H1 (cell line): ENCODE results near the gene ZXDB.

ENCODE experiments used
- MAFK ChIP-seq: IDR thresholded peaks from 2 replicates; pipeline ENCODE4 v1.6.1; 2012; ENCODE audit warnings: low read depth, mild to moderate bottlenecking, improper control_type of control experiment, low read length
- SIX5 ChIP-seq: IDR thresholded peaks from 2 replicates; pipeline ENCODE4 v1.6.1; 2011; ENCODE audit warnings: mild to moderate bottlenecking, low read depth, low read length
- TAF1 ChIP-seq: IDR thresholded peaks from 2 replicates; pipeline ENCODE4 v1.6.1; 2011; ENCODE audit warnings: mild to moderate bottlenecking, low read depth, low read length
- TF ChIP-seq, protein P1 (sequence below), 3 experiments: IDR thresholded peaks; 1 replicate in 2 of 3; 2 replicates in 1 of 3; pipeline versions ENCODE4 v1.5.1 to v1.6.1; 2011; ENCODE audit warnings: low read length in 3 of 3, mild to moderate bottlenecking in 3 of 3, inconsistent platforms in 2 of 3, low read depth in 1 of 3, moderate library complexity in 1 of 3; ENCODE audit not compliant: insufficient read depth in 1 of 3; ENCODE audit errors: control extremely low read depth in 1 of 3

DNA sequence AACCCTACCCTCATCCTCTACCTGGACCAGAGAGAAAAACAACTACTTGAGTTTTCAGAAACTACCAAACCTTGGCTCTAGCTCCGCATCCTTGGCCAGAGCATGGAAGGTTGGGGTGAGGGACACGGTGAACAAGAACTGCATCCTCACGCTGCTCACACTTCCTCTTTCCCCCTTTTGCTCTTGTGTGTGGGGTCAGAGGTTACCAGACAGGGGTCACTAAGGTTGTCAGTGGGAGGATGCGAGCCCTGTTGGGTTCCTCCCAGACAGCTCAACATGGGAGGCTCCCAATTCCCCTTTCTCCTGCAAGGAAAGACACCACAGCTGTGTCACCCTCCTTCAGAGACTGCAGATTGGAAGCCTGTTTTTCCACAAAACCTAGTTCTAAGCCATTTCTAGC lies 5.5 kb upstream of the ZXDB start:
- TF ChIP-seq TAF1 = no peak
- TF ChIP-seq MAFK = no peak
- TF ChIP-seq SIX5 = no peak
- TF ChIP-seq, protein P1, sequence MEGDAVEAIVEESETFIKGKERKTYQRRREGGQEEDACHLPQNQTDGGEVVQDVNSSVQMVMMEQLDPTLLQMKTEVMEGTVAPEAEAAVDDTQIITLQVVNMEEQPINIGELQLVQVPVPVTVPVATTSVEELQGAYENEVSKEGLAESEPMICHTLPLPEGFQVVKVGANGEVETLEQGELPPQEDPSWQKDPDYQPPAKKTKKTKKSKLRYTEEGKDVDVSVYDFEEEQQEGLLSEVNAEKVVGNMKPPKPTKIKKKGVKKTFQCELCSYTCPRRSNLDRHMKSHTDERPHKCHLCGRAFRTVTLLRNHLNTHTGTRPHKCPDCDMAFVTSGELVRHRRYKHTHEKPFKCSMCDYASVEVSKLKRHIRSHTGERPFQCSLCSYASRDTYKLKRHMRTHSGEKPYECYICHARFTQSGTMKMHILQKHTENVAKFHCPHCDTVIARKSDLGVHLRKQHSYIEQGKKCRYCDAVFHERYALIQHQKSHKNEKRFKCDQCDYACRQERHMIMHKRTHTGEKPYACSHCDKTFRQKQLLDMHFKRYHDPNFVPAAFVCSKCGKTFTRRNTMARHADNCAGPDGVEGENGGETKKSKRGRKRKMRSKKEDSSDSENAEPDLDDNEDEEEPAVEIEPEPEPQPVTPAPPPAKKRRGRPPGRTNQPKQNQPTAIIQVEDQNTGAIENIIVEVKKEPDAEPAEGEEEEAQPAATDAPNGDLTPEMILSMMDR (IDR thresholded peaks at IDR 0.05; ENCODE audit: control extremely low read depth in 1 of 3, insufficient read depth in 1 of 3, low read depth in 1 of 3, low read length in 3 of 3) = no peak
